ENCODE measurements around the gene TTLL5.

The TTLL5 gene

GRCh38 chr14:75697918-75698317 is 36.9 kb downstream of the TTLL5 start:
- DNase-seq (ENCODE audit: low spot score), result no peak

- DNase-seq (ENCODE audit: low spot score), result no peak
These were observed 38.3 kb downstream of the TTLL5 start for GRCh38 chr14:75699331-75699730.

GRCh38 chr14:75700295-75700694 is 39.2 kb downstream of the TTLL5 start:
- DNase-seq (ENCODE audit: low spot score), result no peak

GRCh38 chr14:75702122-75702521 is 41.1 kb downstream of the TTLL5 start:
- no peak for DNase-seq (ENCODE audit: low spot score)

- DNase-seq (ENCODE audit: low spot score), result no peak
These were observed 41.7 kb downstream of the TTLL5 start for GRCh38 chr14:75702616-75703261.

GRCh38 chr14:75703467-75703866 is 42.4 kb downstream of the TTLL5 start:
- DNase-seq (ENCODE audit: low spot score), result no peak

- no peak for DNase-seq (ENCODE audit: low spot score)
These were observed 44.0 kb downstream of the TTLL5 start for GRCh38 chr14:75705014-75705413.

GRCh38 chr14:75709207-75709812 is 48.3 kb downstream of the TTLL5 start:
- DNase-seq (ENCODE audit: low spot score), result peak; percentile 52

- no peak for DNase-seq (ENCODE audit: low spot score)
These were observed 50.2 kb downstream of the TTLL5 start for GRCh38 chr14:75711105-75711795.

GRCh38 chr14:75711796-75712211 is 50.8 kb downstream of the TTLL5 start:
- no peak for DNase-seq (ENCODE audit: low spot score)

GRCh38 chr14:75714991-75715390 is 53.9 kb downstream of the TTLL5 start:
- DNase-seq (ENCODE audit: low spot score), result no peak

- DNase-seq (ENCODE audit: low spot score), result no peak
These were observed 55.1 kb downstream of the TTLL5 start for GRCh38 chr14:75715926-75716780.

- no peak for DNase-seq (ENCODE audit: low spot score)
These were observed 56.7 kb downstream of the TTLL5 start for GRCh38 chr14:75717729-75718128.

GRCh38 chr14:75718199-75718598 is 57.2 kb downstream of the TTLL5 start:
- no peak for DNase-seq (ENCODE audit: low spot score)

- DNase-seq (ENCODE audit: low spot score), result no peak
These were observed 59.1 kb downstream of the TTLL5 start for GRCh38 chr14:75720116-75720515.

GRCh38 chr14:75720842-75721498 is 59.9 kb downstream of the TTLL5 start:
- DNase-seq (ENCODE audit: low spot score), result no peak

- DNase-seq (ENCODE audit: low spot score), result no peak
These were observed 62.7 kb downstream of the TTLL5 start for GRCh38 chr14:75723716-75724115.

- DNase-seq (ENCODE audit: low spot score), result no peak
These were observed 63.6 kb downstream of the TTLL5 start for GRCh38 chr14:75724414-75725204.

- no peak for DNase-seq (ENCODE audit: low spot score)
These were observed 64.4 kb downstream of the TTLL5 start for GRCh38 chr14:75725481-75725880.

- no peak for DNase-seq (ENCODE audit: low spot score)
These were observed 65.3 kb downstream of the TTLL5 start for GRCh38 chr14:75726321-75726720.

GRCh38 chr14:75727124-75727523 is 66.1 kb downstream of the TTLL5 start:
- no peak for DNase-seq (ENCODE audit: low spot score)
